ENCODE measurements around the gene MINPP1.
"Not testable (repeated sequence)": the region's sequence is repeated elsewhere in the genome, so short reads cannot be mapped to it uniquely, and the experiment has no call there.

MINPP1 gene

GRCh38 chr10:87562750-87563149 lies 58.1 kb downstream of the MINPP1 start:
- no peak for DNase-seq

GRCh38 chr10:87565010-87565409 lies 60.3 kb downstream of the MINPP1 start:
- DNase-seq = no peak

GRCh38 chr10:87575851-87576250 lies 71.2 kb downstream of the MINPP1 start:
- no peak for DNase-seq

- DNase-seq = no peak
Observed at GRCh38 chr10:87578160-87578841, 73.6 kb downstream of the MINPP1 start.

GRCh38 chr10:87578842-87579401 lies 74.2 kb downstream of the MINPP1 start:
- DNase-seq = no peak

- no peak for DNase-seq
Observed at GRCh38 chr10:87579563-87579962, 74.9 kb downstream of the MINPP1 start.

GRCh38 chr10:87580016-87580415 lies 75.3 kb downstream of the MINPP1 start:
- DNase-seq = no peak

GRCh38 chr10:87585565-87586514 lies 81.1 kb downstream of the MINPP1 start:
- DNase-seq = no peak

GRCh38 chr10:87589645-87590051 lies 85.0 kb downstream of the MINPP1 start:
- DNase-seq = no peak

GRCh38 chr10:87590705-87591588 lies 86.3 kb downstream of the MINPP1 start:
- no peak for DNase-seq

- DNase-seq = no peak
Observed at GRCh38 chr10:87591589-87591886, 86.8 kb downstream of the MINPP1 start.

- not testable (repeated sequence) for DNase-seq
Observed at GRCh38 chr10:87592920-87593319, 88.2 kb downstream of the MINPP1 start.

GRCh38 chr10:87593702-87594101 lies 89.0 kb downstream of the MINPP1 start:
- DNase-seq = no peak

GRCh38 chr10:87594181-87594580 lies 89.5 kb downstream of the MINPP1 start:
- no peak for DNase-seq

GRCh38 chr10:87594864-87595263 lies 90.2 kb downstream of the MINPP1 start:
- no peak for DNase-seq

GRCh38 chr10:87596351-87596750 lies 91.7 kb downstream of the MINPP1 start:
- DNase-seq = no peak

GRCh38 chr10:87598700-87599099 lies 94.0 kb downstream of the MINPP1 start:
- peak in 35 of 58 donors; percentile 1 to 77 (median 20) for DNase-seq

- no peak for DNase-seq
Observed at GRCh38 chr10:87600581-87600980, 95.9 kb downstream of the MINPP1 start.
